Dedifferentiated amniotic fluid mesenchymal stem cell (primary cell): Measurements from ENCODE around the gene MRTFA.
"Not testable (repeated sequence)": the region's sequence is repeated elsewhere in the genome, so short reads cannot be mapped to it uniquely, and the experiment has no call there.

Experiments used
- DNase-seq: peaks from one replicate; pipeline ENCODE4 v3.0.0-alpha.2; 2016; ENCODE audit errors: extremely low spot score

The MRTFA gene

GRCh38 chr22:40595497-40596234 is 40.9 kb downstream of the MRTFA start:
- DNase-seq = no peak

GRCh38 chr22:40594924-40595323 is 41.6 kb downstream of the MRTFA start:
- no peak for DNase-seq

DNA sequence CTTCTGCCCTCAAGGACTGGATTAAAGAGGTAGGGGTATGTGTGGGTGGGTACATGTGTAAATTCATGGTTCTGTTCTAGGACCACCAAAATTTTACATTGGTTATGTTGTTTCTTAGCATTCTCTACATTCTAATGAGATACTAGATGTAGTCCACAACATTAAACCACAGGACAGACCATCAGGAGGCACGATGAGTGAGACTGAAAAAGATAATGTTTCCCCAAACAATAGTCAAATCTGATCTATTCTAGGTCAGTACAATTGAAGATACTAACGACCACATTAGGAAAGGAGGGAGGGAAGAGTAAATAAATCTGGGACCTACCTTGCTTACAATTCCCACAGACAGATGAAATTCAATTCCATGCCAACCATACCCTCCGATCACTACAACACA is 42.2 kb downstream of the MRTFA start:
- no peak for DNase-seq

DNA sequence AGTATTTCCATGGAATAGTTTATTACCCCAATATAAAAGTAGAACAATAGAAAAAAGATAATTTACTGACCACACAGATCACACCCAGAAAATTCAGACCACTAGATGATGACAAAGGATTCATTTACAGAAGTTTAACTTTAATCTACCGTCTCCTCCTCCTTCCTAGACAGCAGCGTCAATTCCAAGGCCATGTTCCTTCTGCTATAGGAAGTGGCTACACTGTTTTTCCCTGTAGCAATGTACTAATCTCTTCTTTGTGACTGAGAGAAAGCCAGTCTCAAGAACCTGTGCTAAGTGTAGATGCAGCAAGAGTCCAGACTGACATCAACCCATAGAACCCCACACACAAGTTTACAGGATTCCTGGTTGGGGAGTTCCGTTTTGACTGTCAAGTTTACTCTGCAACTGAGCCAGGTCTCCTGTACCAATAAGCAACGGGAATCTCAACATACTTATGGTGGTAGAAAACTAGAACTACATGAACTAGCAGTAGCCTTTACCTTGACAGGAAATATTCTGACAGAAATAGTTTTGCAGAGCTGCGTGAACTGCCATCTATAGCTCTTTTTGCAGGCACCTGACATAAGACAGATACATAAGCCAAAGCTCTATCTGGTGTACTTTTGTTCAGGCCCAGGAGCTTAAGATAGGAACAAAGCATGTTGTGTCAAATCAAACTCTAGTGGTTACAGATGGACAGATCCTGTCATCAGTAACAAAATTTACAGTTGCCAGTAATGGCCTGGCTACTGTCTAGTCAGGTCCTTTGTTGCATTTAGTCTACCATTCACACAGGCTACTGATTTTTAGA is 42.9 kb downstream of the MRTFA start:
- DNase-seq = no peak

DNA sequence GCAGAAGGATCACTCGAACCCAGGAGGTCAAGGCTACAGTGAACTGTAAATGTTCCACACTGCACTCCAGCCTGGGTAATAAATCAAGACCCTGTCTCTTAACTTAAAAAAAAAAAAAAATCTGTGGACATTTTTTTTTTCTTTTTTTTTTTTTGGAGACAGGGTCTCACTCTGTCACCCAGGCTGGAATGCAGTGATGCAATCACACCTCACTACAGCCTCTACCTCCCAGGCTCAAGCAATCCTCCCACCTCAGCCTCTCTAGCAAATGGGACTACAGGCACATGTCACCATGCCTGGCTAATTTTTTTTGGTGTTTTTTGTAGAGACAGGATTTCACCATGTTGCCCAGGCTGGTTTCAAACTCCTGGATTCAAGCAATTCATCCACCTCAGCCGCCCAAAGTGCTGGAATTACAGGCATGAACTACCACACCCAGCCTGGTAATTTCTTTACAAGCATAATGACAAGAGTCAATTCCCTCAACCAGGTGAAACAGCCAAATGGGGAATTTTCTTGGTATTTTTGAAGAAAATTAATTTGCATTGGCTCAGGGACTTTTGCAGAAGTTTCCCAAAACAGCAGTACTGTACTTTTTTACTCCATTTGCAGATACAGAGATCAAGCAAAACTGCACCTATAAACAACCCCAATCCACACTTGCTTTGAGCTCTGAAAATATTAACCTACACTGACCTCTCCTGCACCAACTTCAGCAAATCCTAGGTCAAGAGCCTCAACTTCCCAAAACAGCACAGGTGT is 44.0 kb downstream of the MRTFA start:
- DNase-seq = no peak

DNA sequence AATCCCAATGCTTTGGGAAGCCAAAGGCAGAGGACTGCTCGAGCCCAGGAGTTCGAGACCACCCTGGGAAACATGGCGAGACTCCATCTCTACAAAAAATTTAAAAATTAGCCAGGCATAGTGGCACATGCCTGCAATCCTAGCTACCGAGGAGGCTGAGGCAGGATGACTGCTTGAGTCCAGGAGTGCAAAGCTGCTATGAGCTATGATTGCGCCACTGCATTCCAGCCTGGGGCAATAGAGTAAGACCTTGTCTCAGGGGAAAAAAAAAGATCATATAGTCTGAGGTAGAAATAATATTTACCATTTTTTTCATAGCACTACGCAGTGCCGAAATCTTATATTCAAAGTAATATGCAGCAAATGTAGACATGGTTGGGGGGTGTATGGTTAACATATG is 47.8 kb downstream of the MRTFA start:
- DNase-seq = peak; percentile 51

GRCh38 chr22:40586781-40587180 is 49.7 kb downstream of the MRTFA start:
- no peak for DNase-seq

GRCh38 chr22:40585310-40585751 is 51.2 kb downstream of the MRTFA start:
- DNase-seq = no peak

DNA sequence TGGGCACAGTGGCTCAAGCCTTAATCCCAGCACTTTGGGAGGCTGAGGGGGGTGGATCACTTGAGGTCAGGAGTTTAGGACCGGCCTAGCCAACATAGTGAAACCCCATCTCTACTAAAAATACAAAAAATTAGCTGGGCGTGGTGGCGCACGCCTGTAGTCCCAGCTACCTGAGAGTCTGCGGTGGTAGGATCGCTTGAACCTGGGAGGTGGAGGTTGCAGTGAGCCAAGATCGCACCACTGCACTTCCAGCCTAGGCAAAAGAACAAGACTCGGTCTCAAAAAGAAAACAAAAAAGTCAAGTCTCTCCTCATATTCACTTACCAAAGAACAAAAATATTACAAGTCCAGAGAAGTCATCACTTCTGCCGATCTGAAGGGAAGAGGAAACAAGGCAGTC is 51.8 kb downstream of the MRTFA start:
- not testable (repeated sequence) for DNase-seq

DNA sequence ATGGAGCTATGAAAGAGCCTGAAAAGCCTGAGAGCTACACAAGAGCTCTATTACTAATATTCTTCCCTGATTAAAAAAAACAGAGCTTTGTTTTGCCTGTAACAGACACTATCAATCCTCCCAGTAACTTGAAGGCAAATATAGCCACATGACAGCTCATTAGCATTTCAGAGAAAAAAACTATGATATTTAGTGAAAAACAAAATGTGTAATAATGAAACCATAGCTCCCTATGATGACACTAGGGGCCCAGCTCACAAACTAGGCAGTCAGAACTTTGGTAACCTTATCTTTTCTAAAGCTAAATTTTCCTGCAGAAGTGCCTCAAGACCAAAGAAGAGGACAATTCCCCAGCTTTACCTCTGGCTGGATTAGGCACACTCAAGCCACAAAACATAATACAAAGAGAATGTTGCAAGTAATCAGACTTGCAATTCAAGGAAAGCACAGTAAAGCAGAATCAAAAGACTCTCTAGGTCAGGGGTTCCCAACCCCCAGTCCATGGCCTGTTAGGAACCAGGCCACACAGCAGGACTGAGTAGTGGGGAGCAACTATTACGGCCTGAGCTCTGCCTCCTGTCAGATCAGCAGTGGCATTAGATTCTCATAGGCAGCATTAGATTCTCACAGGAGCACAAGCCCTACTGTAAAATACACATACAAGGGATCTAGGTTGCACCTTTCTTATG is 53.3 kb downstream of the MRTFA start:
- no peak for DNase-seq

GRCh38 chr22:40582063-40582462 is 54.5 kb downstream of the MRTFA start:
- DNase-seq = no peak

GRCh38 chr22:40580631-40581030 is 55.9 kb downstream of the MRTFA start:
- DNase-seq = no peak

GRCh38 chr22:40578171-40578570 is 58.3 kb downstream of the MRTFA start:
- DNase-seq = no peak

DNA sequence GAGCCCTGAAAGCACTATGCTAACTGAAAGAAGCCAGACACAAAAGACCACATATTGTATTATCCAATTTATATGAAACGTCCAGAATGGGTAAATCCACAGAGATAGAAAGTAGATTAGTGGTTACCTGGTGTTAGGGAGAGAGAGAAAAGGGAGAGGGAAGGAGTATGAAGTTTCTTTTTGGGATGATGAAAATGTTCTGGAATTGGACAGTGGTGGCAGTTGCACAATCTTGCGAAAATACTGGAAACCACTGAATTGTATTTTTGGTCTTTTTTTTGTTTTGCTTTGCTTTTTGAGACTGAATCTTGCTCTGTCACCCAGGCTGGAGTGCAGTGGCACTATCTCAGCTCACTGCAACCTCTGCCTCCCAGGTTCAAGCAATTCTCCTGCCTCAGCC is 63.5 kb downstream of the MRTFA start:
- no peak for DNase-seq

DNA sequence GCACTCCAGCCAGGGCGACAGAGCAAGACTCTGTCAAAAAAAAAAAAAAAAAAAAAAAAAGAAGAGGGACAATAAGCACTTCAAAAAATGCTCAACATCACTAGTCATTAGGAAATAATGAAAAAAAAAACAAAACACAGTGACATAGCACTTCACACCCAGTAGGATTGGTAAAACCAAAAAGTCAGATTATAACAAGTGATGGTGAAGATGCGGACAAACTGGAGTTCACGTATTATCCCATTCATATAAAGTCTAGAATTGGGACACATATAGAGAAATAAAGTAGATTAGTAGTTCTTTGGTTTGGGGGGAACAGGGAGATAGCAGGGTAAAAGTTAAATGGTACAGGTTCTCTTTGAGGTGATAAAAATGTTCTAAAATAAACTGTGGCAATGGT is 64.6 kb downstream of the MRTFA start:
- DNase-seq = no peak

DNA sequence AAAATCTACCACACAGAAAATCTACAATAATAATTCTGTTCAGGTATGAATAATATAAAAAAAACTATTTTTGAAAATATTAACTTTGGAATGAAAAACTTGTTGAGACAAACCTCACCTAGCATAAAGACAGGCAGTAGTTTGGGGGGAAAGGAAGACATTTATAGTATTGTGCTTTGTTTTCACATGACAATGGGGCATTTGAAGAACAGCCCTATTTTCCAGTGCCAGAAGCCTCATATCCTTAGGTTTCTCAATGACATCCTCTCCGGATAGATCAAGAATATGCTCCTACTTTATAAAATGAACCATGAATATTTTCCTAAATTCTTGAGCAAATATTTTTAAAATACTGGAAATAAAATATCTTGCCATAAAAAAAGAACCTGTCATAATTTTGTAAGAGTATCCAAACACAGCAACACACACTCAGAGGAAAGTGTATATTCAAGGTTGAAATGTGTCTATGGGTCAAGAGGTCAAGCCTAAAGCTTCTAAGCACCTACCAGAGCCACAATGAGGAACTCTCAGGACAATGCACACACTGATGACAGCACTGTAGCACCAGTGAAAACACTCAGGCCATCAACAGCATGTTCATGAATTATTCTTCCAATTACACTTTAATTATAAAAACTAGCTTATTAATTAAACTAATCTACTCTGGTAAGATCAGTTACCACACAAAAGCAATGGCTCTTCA is 68.7 kb downstream of the MRTFA start:
- DNase-seq = no peak

DNA sequence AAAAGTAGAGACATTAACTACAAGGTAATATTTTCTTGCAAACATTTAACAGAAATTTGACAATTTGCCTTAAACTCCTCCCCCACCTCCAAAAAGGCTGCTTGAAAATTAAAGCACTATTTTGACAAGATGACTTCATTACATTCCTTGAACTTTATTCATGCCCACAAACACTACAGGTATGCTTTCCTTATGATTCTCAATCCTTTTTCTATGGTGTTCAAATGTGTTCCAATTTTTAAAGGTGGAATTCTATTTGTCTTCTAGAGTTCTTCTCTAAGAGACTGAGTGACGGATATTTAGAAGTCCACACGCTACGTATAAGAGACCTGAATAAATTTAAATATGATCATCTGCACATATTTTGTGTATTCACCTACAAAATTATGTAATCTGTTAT is 69.4 kb downstream of the MRTFA start:
- no peak for DNase-seq

GRCh38 chr22:40560994-40561515 is 75.5 kb downstream of the MRTFA start:
- no peak for DNase-seq

GRCh38 chr22:40560551-40560950 is 76.0 kb downstream of the MRTFA start:
- no peak for DNase-seq

- DNase-seq = no peak
These were observed 78.5 kb downstream of the MRTFA start for GRCh38 chr22:40557972-40558371.

DNA sequence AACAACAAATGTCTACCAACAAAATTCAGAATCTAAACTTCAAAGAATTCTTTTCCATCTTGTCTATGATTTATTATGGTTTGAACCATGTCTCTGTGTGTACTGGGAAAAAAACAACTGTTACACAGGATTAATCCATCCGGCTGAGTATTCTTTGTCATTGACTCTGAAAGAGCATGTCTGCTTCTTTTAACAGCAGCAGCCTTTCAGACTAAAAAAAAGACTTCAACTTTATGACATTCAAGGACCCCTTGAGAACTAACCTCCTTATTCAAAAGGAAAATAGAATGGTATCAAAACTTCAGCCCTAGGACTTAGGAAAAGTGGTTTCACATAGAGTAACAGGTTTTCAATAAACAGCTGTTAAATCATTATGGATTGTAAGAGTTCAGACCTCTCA is 79.9 kb downstream of the MRTFA start:
- DNase-seq = no peak
